ENCODE data around the gene AMMECR1.
"Not testable (repeated sequence)": the region's sequence is repeated elsewhere in the genome, so short reads cannot be mapped to it uniquely, and the experiment has no call there.

DNA sequence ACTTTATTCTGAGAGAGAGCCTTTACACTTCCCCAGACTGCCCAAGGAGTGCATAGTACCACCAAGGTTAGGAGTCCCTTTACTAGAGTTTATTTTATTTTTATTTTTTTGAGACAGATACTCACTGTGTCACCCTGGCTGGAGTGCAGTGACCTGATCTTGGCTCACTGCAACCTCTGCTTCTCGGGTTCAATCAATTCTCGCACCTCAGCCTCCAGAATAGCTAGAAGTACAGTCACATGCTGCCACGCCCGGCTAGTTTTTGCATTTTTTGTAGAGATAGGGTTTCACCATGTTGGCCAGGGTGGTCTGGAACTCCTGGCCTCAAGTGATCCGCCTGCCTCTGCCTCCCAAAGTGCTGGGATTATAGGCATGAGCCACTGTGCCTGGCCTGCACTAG, 163.6 kb downstream of the AMMECR1 start:
- TF ChIP-seq, protein P1, sequence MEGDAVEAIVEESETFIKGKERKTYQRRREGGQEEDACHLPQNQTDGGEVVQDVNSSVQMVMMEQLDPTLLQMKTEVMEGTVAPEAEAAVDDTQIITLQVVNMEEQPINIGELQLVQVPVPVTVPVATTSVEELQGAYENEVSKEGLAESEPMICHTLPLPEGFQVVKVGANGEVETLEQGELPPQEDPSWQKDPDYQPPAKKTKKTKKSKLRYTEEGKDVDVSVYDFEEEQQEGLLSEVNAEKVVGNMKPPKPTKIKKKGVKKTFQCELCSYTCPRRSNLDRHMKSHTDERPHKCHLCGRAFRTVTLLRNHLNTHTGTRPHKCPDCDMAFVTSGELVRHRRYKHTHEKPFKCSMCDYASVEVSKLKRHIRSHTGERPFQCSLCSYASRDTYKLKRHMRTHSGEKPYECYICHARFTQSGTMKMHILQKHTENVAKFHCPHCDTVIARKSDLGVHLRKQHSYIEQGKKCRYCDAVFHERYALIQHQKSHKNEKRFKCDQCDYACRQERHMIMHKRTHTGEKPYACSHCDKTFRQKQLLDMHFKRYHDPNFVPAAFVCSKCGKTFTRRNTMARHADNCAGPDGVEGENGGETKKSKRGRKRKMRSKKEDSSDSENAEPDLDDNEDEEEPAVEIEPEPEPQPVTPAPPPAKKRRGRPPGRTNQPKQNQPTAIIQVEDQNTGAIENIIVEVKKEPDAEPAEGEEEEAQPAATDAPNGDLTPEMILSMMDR (IDR thresholded peaks at IDR 0.05): not testable (repeated sequence)
- not testable (repeated sequence) for TF ChIP-seq SIN3A (IDR thresholded peaks at IDR 0.05; ENCODE audit: borderline replicate concordance, insufficient read depth, low read depth, low read length); POLR2AphosphoS5 (IDR thresholded peaks at IDR 0.05; ENCODE audit: low read depth, low read length)

Data from Panc1 (cell line).